Measurements from ENCODE around the gene HIVEP2. TPM values are rescaled to one million over a fixed set of nuclear protein-coding genes. Genes with fewer than 3 reads are reported as not detected.

The HIVEP2 gene
- total and polyA plus RNA-seq, 9 donors: 8.4 to 58.9 (median 32.1) TPM

DNA sequence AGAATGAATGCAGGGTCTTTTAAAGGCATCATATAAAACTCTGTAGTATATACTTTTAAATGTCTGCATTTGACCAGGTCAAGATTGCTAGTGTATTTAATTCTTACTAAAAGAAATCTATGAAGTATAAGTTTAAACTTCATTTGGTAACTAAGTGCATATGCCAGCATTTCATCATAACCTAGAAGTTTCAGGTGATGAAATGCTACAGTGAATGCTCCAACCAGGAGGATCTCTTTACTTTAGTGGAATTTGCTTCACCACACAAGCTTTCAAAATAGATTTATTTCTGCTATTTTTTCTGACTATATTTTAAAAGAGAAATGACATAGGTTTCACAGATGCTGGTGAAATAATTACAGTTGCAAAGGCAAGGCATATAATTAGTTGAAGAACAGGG lies 141.9 kb downstream of the HIVEP2 start:
- Histone ChIP-seq H3K36me3 (no peaks in the 10 kb centered on the region), H3K27me3 (no peaks in the 10 kb centered on the region), H3K27ac (no peak overlapping the region), H3K4me1 (ENCODE audit: insufficient read depth) (peaks cover 4% of the 10 kb centered on the region), H3K4me3 (no peak overlapping the region), H3K9me3 (no peaks in the 10 kb centered on the region)
- no peak for DNase-seq
- TF ChIP-seq EP300 (IDR thresholded peaks at IDR 0.05): no peak
- no peak for TF ChIP-seq POLR2A (IDR thresholded peaks at IDR 0.05)
- TF ChIP-seq, protein P1, sequence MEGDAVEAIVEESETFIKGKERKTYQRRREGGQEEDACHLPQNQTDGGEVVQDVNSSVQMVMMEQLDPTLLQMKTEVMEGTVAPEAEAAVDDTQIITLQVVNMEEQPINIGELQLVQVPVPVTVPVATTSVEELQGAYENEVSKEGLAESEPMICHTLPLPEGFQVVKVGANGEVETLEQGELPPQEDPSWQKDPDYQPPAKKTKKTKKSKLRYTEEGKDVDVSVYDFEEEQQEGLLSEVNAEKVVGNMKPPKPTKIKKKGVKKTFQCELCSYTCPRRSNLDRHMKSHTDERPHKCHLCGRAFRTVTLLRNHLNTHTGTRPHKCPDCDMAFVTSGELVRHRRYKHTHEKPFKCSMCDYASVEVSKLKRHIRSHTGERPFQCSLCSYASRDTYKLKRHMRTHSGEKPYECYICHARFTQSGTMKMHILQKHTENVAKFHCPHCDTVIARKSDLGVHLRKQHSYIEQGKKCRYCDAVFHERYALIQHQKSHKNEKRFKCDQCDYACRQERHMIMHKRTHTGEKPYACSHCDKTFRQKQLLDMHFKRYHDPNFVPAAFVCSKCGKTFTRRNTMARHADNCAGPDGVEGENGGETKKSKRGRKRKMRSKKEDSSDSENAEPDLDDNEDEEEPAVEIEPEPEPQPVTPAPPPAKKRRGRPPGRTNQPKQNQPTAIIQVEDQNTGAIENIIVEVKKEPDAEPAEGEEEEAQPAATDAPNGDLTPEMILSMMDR (IDR thresholded peaks at IDR 0.05): no peak
- intact Hi-C loops (cut with DNase I): no loop called here

DNA sequence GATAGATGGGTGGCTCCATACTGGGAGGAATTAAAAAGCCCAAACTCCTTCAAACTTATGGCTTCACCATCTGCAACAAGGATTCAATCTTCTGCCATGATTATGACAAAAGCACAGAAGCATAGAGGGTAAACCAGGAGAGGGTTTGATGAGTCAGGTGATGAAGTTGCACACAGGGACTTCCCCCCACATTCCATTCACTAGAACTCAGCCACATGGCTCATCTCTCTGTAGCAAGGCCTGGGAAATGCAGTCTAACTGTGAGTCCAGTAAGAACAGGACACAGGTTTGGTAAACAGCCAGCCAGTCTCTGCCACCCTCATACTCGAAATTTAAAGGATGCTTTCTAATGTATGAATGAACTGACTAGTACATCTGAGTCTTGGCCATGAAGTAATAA lies 142.9 kb downstream of the HIVEP2 start:
- intact Hi-C loops (cut with DNase I): no loop called here
- Histone ChIP-seq H3K36me3 (no peaks in the 10 kb centered on the region), H3K4me1 (ENCODE audit: insufficient read depth) (peaks cover 4% of the 10 kb centered on the region), H3K4me3 (no peak overlapping the region), H3K27me3 (no peaks in the 10 kb centered on the region), H3K9me3 (no peaks in the 10 kb centered on the region), H3K27ac (no peak overlapping the region)
- TF ChIP-seq, protein P1 (IDR thresholded peaks at IDR 0.05): no peak
- TF ChIP-seq EP300 (IDR thresholded peaks at IDR 0.05) (no peak), POLR2A (IDR thresholded peaks at IDR 0.05) (no peak)
- no peak for DNase-seq
- WGBS, 3 donors: 41 to 47% (median 44%) methylated on average over 1 of the region's 1 CpG

DNA sequence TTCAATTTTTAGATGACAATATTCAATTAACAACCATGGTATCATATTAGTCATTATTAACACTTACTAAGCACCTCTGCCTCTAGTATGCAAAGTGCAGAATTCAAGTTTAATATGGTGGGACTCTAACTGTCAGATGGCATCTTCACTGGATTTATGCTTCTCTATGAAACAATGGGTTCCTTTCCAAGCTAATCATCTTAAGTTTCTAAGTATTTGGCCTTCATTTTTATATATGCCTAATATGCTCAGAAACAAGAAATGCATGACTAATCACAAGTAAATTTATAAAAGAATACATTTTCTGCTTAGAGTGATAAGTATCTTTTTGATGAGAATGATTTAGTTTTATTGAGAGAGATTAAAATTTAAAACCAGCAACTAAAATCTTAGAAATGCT lies 144.7 kb downstream of the HIVEP2 start:
- intact Hi-C loops (cut with DNase I): no loop called here
- no peak for DNase-seq
- Histone ChIP-seq H3K36me3 (no peaks in the 10 kb centered on the region), H3K9me3 (no peaks in the 10 kb centered on the region), H3K4me1 (ENCODE audit: insufficient read depth) (peaks cover 2% of the 10 kb centered on the region), H3K4me3 (no peak overlapping the region), H3K27ac (no peak overlapping the region), H3K27me3 (no peaks in the 10 kb centered on the region)
- TF ChIP-seq, protein P1 (IDR thresholded peaks at IDR 0.05): no peak
- no peak for TF ChIP-seq POLR2A (IDR thresholded peaks at IDR 0.05)
- TF ChIP-seq EP300 (IDR thresholded peaks at IDR 0.05): no peak

DNA sequence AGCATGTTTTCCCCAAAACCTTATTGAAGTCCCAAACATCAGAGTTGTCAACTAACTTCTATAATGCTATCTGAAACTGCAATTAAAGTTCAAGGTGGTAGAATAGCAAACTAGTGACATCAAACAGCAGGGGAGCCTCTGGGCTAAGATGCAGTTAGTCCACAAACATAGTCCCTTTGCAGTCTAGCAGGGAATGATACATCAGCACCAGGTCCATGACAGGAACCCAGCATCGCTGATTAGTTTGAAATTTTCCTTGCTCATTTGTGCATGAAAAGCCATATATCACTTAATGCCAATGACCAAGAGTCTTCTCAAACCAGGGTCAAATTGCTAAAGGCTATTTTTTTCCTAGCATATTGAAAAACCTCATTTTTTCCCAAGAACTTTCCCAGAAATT lies 145.3 kb downstream of the HIVEP2 start:
- TF ChIP-seq POLR2A (IDR thresholded peaks at IDR 0.05): no peak
- no peak for TF ChIP-seq EP300 (IDR thresholded peaks at IDR 0.05)
- TF ChIP-seq, protein P1 (IDR thresholded peaks at IDR 0.05): no peak
- 81 to 100% (median 95%) methylated on average over 1 of the region's 1 CpG for WGBS, 3 donors
- intact Hi-C loops (cut with DNase I): no loop called here

GRCh38 chr6:142797159-142797558 lies 147.8 kb downstream of the HIVEP2 start:
- 98 to 100% (median 98%) methylated on average over 1 of the region's 1 CpG for WGBS, 3 donors
- no peaks in the 10 kb centered on the region for H3K36me3 ChIP-seq
- intact Hi-C loops (cut with DNase I): no loop called here
- no peaks in the 10 kb centered on the region for H3K27me3 ChIP-seq
- no peaks in the 10 kb centered on the region for H3K4me1 ChIP-seq (ENCODE audit: insufficient read depth)
- DNase-seq: no peak
- no peak overlapping the region for H3K27ac ChIP-seq
- H3K9me3 ChIP-seq: no peaks in the 10 kb centered on the region
- H3K4me3 ChIP-seq: no peak overlapping the region
- TF ChIP-seq POLR2A (IDR thresholded peaks at IDR 0.05) (no peak), EP300 (IDR thresholded peaks at IDR 0.05) (no peak)
- TF ChIP-seq, protein P1 (IDR thresholded peaks at IDR 0.05): no peak

More for the DNA sequence above, 145.3 kb downstream of the HIVEP2 start:
- DNase-seq: no peak
- Histone ChIP-seq H3K27ac (no peak overlapping the region), H3K4me1 (ENCODE audit: insufficient read depth) (no peaks in the 10 kb centered on the region), H3K27me3 (no peaks in the 10 kb centered on the region), H3K4me3 (no peak overlapping the region), H3K36me3 (no peaks in the 10 kb centered on the region), H3K9me3 (no peaks in the 10 kb centered on the region)
